ENCODE results near the gene TEAD4. TPM values are rescaled to one million over a fixed set of nuclear protein-coding genes. Genes with fewer than 3 reads are reported as not detected.
A peak's percentile ranks its signal among the peaks of the same experiment; 100 is the strongest.

Gene TEAD4
- total RNA-seq, 6 experiments from 2014 or later = 0.81 to 8.5 (median 3.0) TPM

GRCh38 chr12:3081886-3082285 is 122.7 kb downstream of the TEAD4 start:
- TF ChIP-seq POLR2A (IDR thresholded peaks at IDR 0.05) (no peak), CTCF (IDR thresholded peaks at IDR 0.05) (no peak)
- Histone ChIP-seq H3K27ac (peak overlapping the region in 1 of 3 donors; percentile 93), H3K9me3 (no peaks in the 10 kb centered on the region), H3K4me1 (peaks cover 0 to 76% (median 10%) of the 10 kb centered on the region in 4 donors), H3K27me3 (no peaks in the 10 kb centered on the region), H3K36me3 (no peaks in the 10 kb centered on the region), H3K4me3 (no peak overlapping the region)
- intact Hi-C loops (cut with DNase I) = no loop called here
- 24% methylated on average over 7 of the region's 7 CpGs for WGBS (ENCODE audit: insufficient coverage, low coverage, low lambda C conversion rate, missing lambda C conversion rate)
- DNase-seq (no peak), ATAC-seq (no peak)

DNA sequence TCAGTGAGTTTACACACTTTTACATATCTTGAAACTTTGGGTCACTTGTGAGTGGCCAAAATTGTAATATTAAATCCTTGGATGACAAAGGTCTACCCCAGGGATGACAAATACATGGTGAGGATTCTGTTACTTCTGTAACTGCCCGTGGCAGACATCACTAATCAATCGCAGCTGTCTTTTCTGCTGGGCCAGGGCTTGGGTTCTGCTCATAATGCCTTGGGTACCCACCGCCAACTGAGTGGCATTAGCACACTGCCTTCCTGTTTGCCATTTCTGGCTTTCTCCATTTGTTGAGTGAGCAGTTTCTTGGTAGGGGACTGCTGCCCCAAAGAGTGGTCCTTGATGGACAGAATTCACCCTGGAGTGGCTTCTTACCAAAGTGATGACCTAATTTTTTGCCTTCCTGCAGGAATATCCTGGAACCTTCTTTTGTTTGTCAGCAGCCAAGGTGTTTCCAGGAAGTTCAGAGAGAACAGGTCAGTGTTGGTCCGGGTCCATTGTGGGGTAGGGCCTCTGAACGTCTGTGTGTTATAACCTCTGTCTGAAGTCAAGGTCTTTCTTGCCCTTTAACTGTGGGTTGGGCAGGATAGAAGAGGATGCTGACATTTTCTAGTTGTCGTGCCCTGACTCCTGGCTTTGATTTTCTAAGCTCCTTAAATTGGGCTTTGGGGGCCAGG is 124.2 kb downstream of the TEAD4 start:
- Histone ChIP-seq H3K27me3 (no peaks in the 10 kb centered on the region), H3K4me1 (peaks cover 0 to 84% (median 12%) of the 10 kb centered on the region in 4 donors), H3K4me3 (no peak overlapping the region), H3K27ac (peak overlapping the region; percentile 83 to 93 (median 85)), H3K9me3 (no peaks in the 10 kb centered on the region), H3K36me3 (no peaks in the 10 kb centered on the region)
- ATAC-seq (peak in 2 of 4 donors; percentile 0 to 22), DNase-seq (no peak)
- intact Hi-C loops (cut with DNase I) = no loop called here
- WGBS (ENCODE audit: insufficient coverage, low coverage, low lambda C conversion rate, missing lambda C conversion rate) = 26% methylated on average over 4 of the region's 6 CpGs
- TF ChIP-seq CTCF (IDR thresholded peaks at IDR 0.05) (no peak), POLR2A (IDR thresholded peaks at IDR 0.05) (no peak)

DNA sequence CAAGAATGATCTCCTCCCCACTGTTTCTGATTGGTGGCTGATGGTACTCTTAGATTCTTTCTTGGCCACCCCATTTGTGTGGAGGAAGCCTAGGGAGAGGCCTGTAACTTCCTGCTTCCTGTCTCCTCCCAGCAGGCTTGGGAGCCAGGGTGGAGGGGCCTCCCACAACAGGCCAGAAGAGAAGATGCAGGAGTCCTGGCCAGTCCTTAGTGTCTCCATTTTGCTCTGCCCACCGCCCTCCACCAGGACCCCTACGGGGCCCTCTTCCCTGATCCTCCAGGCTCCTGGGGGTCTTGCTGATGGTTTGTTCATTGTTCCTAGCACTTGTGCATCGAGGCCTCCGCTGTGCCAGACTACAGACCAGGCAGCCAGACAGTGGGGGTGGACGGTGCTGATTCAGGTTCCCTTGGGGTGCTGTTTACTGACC is 124.7 kb downstream of the TEAD4 start:
- no peaks in the 10 kb centered on the region for H3K9me3 ChIP-seq
- H3K27me3 ChIP-seq = no peaks in the 10 kb centered on the region
- ATAC-seq = peak; percentile 8 to 27 (median 16)
- WGBS (ENCODE audit: insufficient coverage, low coverage, low lambda C conversion rate, missing lambda C conversion rate) = 54% methylated on average over 5 of the region's 5 CpGs
- peak in 1 of 3 donors; percentile 64 for DNase-seq
- H3K4me3 ChIP-seq = peak overlapping the region in 2 of 3 donors; percentile 44 to 60
- H3K36me3 ChIP-seq = no peaks in the 10 kb centered on the region
- H3K4me1 ChIP-seq = peaks cover 0 to 80% (median 12%) of the 10 kb centered on the region in 4 donors
- H3K27ac ChIP-seq = peak overlapping the region; percentile 83 to 93 (median 85)
- intact Hi-C loops (cut with DNase I) = no loop called here
- TF ChIP-seq CTCF (IDR thresholded peaks at IDR 0.05) = no peak
- TF ChIP-seq POLR2A (IDR thresholded peaks at IDR 0.05) = no peak

GRCh38 chr12:3084742-3085141 is 125.5 kb downstream of the TEAD4 start:
- intact Hi-C loops (cut with DNase I) = no loop called here
- peak overlapping the region; percentile 83 to 93 (median 85) for H3K27ac ChIP-seq
- no peaks in the 10 kb centered on the region for H3K27me3 ChIP-seq
- ATAC-seq = peak; percentile 0 to 19 (median 5)
- TF ChIP-seq POLR2A (IDR thresholded peaks at IDR 0.05) (no peak), CTCF (IDR thresholded peaks at IDR 0.05) (no peak)
- no peaks in the 10 kb centered on the region for H3K36me3 ChIP-seq
- 20% methylated on average over 6 of the region's 12 CpGs for WGBS (ENCODE audit: insufficient coverage, low coverage, low lambda C conversion rate, missing lambda C conversion rate)
- H3K4me3 ChIP-seq = peak overlapping the region; percentile 26 to 60 (median 44)
- H3K4me1 ChIP-seq = peaks cover 0 to 76% (median 12%) of the 10 kb centered on the region in 4 donors
- no peak for DNase-seq
- H3K9me3 ChIP-seq = no peaks in the 10 kb centered on the region
